GM19455 (cell line): ENCODE data around the gene KCTD15.

Source experiments
- ATAC-seq: cut with Tn5 transposase; IDR thresholded peaks from one replicate; pipeline ENCODE4 v1.9.1; 2021; ENCODE audit not compliant: unreplicated experiment

KCTD15 gene

GRCh38 chr19:33845498-33845897, 48.8 kb downstream of the KCTD15 start:
- no peak for ATAC-seq

- ATAC-seq = no peak
Measured at GRCh38 chr19:33849551-33850147, 53.0 kb downstream of the KCTD15 start.

- ATAC-seq = no peak
Measured at GRCh38 chr19:33859016-33859415, 62.3 kb downstream of the KCTD15 start.

GRCh38 chr19:33860312-33861090, 63.8 kb downstream of the KCTD15 start:
- ATAC-seq = no peak

- no peak for ATAC-seq
Measured at GRCh38 chr19:33861950-33862349, 65.3 kb downstream of the KCTD15 start.

- no peak for ATAC-seq
Measured at GRCh38 chr19:33862981-33863380, 66.3 kb downstream of the KCTD15 start.

- ATAC-seq = no peak
Measured at GRCh38 chr19:33863436-33863835, 66.8 kb downstream of the KCTD15 start.

- ATAC-seq = no peak
Measured at GRCh38 chr19:33864311-33864850, 67.7 kb downstream of the KCTD15 start.

GRCh38 chr19:33865306-33865705, 68.6 kb downstream of the KCTD15 start:
- no peak for ATAC-seq
